HG03342 (cell line): ENCODE measurements around the gene PLEKHG4B.
"Not testable (repeated sequence)": the region's sequence is repeated elsewhere in the genome, so short reads cannot be mapped to it uniquely, and the experiment has no call there.

ENCODE experiments used
- ATAC-seq: cut with Tn5 transposase; IDR thresholded peaks from one replicate; pipeline ENCODE4 v1.9.1; 2021; ENCODE audit warnings: mild to moderate bottlenecking, moderate library complexity; ENCODE audit not compliant: unreplicated experiment

The PLEKHG4B gene

GRCh38 chr5:91556-92263 is at the start of gene PLEKHG4B:
TSS of gene PLEKHG4B (plus strand) at chr5:92168. CDS start at chr5:92232, 64 bp downstream.
- ATAC-seq, result no peak

- no peak for ATAC-seq
These were observed 49.7 kb upstream of the PLEKHG4B start for GRCh38 chr5:42250-42649.

- no peak for ATAC-seq
These were observed 43.8 kb upstream of the PLEKHG4B start for GRCh38 chr5:48192-48591.

- not testable (repeated sequence) for ATAC-seq
These were observed 42.4 kb upstream of the PLEKHG4B start for GRCh38 chr5:49530-49929.

- ATAC-seq, result no peak
These were observed 41.9 kb upstream of the PLEKHG4B start for GRCh38 chr5:49953-50544.

- ATAC-seq, result no peak
These were observed 41.1 kb upstream of the PLEKHG4B start for GRCh38 chr5:50724-51499.

- ATAC-seq, result no peak
These were observed 40.5 kb upstream of the PLEKHG4B start for GRCh38 chr5:51500-51823.

GRCh38 chr5:53381-54174 is 38.4 kb upstream of the PLEKHG4B start:
- ATAC-seq, result no peak

GRCh38 chr5:54175-54730 is 37.7 kb upstream of the PLEKHG4B start:
- no peak for ATAC-seq

- ATAC-seq, result no peak
These were observed 36.9 kb upstream of the PLEKHG4B start for GRCh38 chr5:54876-55569.

GRCh38 chr5:56561-57290 is 35.2 kb upstream of the PLEKHG4B start:
- no peak for ATAC-seq

GRCh38 chr5:60250-60649 is 31.7 kb upstream of the PLEKHG4B start:
- ATAC-seq, result not testable (repeated sequence)

- no peak for ATAC-seq
These were observed 21.5 kb upstream of the PLEKHG4B start for GRCh38 chr5:70440-70839.

GRCh38 chr5:72316-73180 is 19.4 kb upstream of the PLEKHG4B start:
- not testable (repeated sequence) for ATAC-seq

GRCh38 chr5:73181-73447 is 18.9 kb upstream of the PLEKHG4B start:
- not testable (repeated sequence) for ATAC-seq

GRCh38 chr5:73768-74502 is 18.0 kb upstream of the PLEKHG4B start:
- no peak for ATAC-seq

- no peak for ATAC-seq
These were observed 17.4 kb upstream of the PLEKHG4B start for GRCh38 chr5:74503-75109.
